K562 (cell line): Measurements from ENCODE around the gene SERPINA5. TPM values are rescaled to one million over a fixed set of nuclear protein-coding genes. Genes with fewer than 3 reads are reported as not detected.

Source experiments
- ELF4 ChIP-seq: fragments of 450-650 bp; formaldehyde crosslinking; IDR thresholded peaks from 2 replicates; pipeline ENCODE4 v1.4.0; 2022; ENCODE audit warnings: missing genetic modification characterization
- FOXK1 ChIP-seq: sonication (generic); formaldehyde crosslinking; IDR thresholded peaks from 2 replicates; pipeline ENCODE4 v1.8.0; 2022; ENCODE audit warnings: missing genetic modification reagents, mild to moderate bottlenecking, borderline replicate concordance
- MEF2D ChIP-seq: conservative IDR thresholded peaks from 2 replicates; pipeline ENCODE4 v1.6.1; 2016; ENCODE audit warnings: low read depth, missing genetic modification characterization, missing compliant biosample characterization
- SREBF2 ChIP-seq: sonication (generic); formaldehyde crosslinking; IDR thresholded peaks from 2 replicates; pipeline ENCODE4 v1.4.0; 2020; ENCODE audit warnings: mild to moderate bottlenecking, missing genetic modification reagents
- TOE1 ChIP-seq, 2 experiments: fragments of 450-650 bp in 1 of 2; sonication (generic) in 1 of 2; formaldehyde crosslinking in 1 of 2; IDR thresholded peaks; 2 replicates each; pipeline versions ENCODE4 v1.7.1 to v1.8.0; 2016 to 2022; ENCODE audit warnings: borderline replicate concordance in 2 of 2, mild to moderate bottlenecking in 2 of 2, antibody characterized with exemption in 1 of 2, inconsistent platforms in 1 of 2, low read depth in 1 of 2, missing genetic modification reagents in 1 of 2, moderate library complexity in 1 of 2
- ZNF41 ChIP-seq: fragments of 250-450 bp; sonication (Bioruptor Pico); conservative IDR thresholded peaks from 2 replicates; pipeline ENCODE4 v1.4.0; 2020; ENCODE audit warnings: mild to moderate bottlenecking
- polyA plus RNA-seq, 8 experiments: library from polyadenylated mRNA; depleted of rRNA in 4 of 8; stranded (reverse) in 5 of 8; unstranded in 3 of 8; fragments of >200 nt; fragmentation: Nextera tagmentation in 2 of 8; fragmentation: Illumina TruSeq in 1 of 8; extraction: Ambion mirVana in 2 of 8; extraction: Trizol in 1 of 8; gene quantifications; 2 replicates each; pipeline versions ENCODE4 v1.2.1 to v1.2.3, GENCODE V29; 2011 to 2014; ENCODE audit warnings: inconsistent platforms in 1 of 8, missing spikeins in 1 of 8
- total RNA-seq, 7 experiments: library from RNA; depleted of rRNA in 6 of 7; stranded (reverse); fragments of >200 nt in 6 of 7; fragmentation: Illumina TruSeq in 2 of 7; extraction: Trizol in 2 of 7; gene quantifications; 2 replicates each; pipeline versions ENCODE4 v1.2.1 to v1.2.3, GENCODE V29; 2011 to 2021; ENCODE audit warnings: low replicate concordance in 1 of 7
- TF ChIP-seq, protein P1 (sequence below): fragments of 450-650 bp; formaldehyde crosslinking; IDR thresholded peaks from 2 replicates; pipeline ENCODE4 v1.4.0; 2020; ENCODE audit warnings: mild to moderate bottlenecking, moderate library complexity
- TF ChIP-seq, protein P2 (sequence below): fragments of 450-650 bp; formaldehyde crosslinking; IDR thresholded peaks from 2 replicates; pipeline ENCODE4 v1.4.0; 2020; ENCODE audit warnings: mild to moderate bottlenecking
- TF ChIP-seq, protein P3 (sequence below): fragments of 250-450 bp; sonication (Bioruptor Pico); IDR thresholded peaks from 2 replicates; pipeline ENCODE4 v1.8.0; 2021; ENCODE audit warnings: mild to moderate bottlenecking, moderate library complexity
- TF ChIP-seq, protein P4 (sequence below): fragments of 450-650 bp; IDR thresholded peaks from 2 replicates; pipeline ENCODE4 v1.7.0; 2016; ENCODE audit warnings: borderline replicate concordance

The SERPINA5 gene
- total and polyA plus RNA-seq, 9 of the 15 experiments (the other 6 are each of a cell fraction or from before 2014, with no cell fraction given), result 0.38 TPM; not detected in 8

DNA sequence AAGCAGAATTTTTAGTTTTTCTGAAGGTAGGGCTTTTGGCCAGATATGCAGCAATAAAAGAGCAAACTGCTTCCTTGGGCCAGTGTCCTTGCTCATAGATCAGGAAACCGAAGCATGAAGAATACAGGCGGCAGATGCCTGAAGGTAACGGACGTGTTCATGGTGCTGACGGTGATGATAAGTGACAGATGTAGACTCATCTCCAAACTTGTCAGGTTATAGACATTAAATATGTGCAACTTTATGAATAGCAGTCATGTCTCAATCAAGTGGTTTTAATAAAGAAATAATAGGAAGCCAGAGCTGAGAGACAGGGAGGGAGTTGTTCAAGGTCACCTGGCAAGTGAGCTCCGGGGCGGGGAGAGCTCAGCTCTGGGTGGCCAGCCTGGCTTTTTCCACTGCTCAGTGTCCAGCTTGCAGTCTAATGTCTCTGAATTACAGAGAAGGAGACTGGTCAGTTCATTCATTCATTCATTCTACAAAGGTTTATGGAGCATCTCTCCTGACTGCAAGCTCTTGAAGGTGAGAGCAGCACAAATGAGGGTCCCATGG lies 1.0 kb downstream of the SERPINA5 start (continued):
- no peak for TF ChIP-seq FOXK1 (CRISPR knock-in tag)
- no peak for TF ChIP-seq ZNF41
- TF ChIP-seq, protein P1, sequence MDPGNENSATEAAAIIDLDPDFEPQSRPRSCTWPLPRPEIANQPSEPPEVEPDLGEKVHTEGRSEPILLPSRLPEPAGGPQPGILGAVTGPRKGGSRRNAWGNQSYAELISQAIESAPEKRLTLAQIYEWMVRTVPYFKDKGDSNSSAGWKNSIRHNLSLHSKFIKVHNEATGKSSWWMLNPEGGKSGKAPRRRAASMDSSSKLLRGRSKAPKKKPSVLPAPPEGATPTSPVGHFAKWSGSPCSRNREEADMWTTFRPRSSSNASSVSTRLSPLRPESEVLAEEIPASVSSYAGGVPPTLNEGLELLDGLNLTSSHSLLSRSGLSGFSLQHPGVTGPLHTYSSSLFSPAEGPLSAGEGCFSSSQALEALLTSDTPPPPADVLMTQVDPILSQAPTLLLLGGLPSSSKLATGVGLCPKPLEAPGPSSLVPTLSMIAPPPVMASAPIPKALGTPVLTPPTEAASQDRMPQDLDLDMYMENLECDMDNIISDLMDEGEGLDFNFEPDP, result no peak
- TF ChIP-seq ELF4 (CRISPR knock-in tag), result no peak
- no peak for TF ChIP-seq TOE1 (IDR thresholded peaks at IDR 0.05; ENCODE audit: borderline replicate concordance)
- no peak for TF ChIP-seq TOE1 (CRISPR knock-in tag; IDR thresholded peaks at IDR 0.05; ENCODE audit: borderline replicate concordance, low read depth)
- no peak for TF ChIP-seq SREBF2 (CRISPR knock-in tag)
- TF ChIP-seq, protein P2, sequence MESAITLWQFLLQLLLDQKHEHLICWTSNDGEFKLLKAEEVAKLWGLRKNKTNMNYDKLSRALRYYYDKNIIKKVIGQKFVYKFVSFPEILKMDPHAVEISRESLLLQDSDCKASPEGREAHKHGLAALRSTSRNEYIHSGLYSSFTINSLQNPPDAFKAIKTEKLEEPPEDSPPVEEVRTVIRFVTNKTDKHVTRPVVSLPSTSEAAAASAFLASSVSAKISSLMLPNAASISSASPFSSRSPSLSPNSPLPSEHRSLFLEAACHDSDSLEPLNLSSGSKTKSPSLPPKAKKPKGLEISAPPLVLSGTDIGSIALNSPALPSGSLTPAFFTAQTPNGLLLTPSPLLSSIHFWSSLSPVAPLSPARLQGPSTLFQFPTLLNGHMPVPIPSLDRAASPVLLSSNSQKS (CRISPR knock-in tag), result no peak
- TF ChIP-seq, protein P3, sequence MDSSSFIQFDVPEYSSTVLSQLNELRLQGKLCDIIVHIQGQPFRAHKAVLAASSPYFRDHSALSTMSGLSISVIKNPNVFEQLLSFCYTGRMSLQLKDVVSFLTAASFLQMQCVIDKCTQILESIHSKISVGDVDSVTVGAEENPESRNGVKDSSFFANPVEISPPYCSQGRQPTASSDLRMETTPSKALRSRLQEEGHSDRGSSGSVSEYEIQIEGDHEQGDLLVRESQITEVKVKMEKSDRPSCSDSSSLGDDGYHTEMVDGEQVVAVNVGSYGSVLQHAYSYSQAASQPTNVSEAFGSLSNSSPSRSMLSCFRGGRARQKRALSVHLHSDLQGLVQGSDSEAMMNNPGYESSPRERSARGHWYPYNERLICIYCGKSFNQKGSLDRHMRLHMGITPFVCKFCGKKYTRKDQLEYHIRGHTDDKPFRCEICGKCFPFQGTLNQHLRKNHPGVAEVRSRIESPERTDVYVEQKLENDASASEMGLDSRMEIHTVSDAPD (CRISPR knock-in tag), result no peak
- no peak for TF ChIP-seq MEF2D
- TF ChIP-seq, protein P4, sequence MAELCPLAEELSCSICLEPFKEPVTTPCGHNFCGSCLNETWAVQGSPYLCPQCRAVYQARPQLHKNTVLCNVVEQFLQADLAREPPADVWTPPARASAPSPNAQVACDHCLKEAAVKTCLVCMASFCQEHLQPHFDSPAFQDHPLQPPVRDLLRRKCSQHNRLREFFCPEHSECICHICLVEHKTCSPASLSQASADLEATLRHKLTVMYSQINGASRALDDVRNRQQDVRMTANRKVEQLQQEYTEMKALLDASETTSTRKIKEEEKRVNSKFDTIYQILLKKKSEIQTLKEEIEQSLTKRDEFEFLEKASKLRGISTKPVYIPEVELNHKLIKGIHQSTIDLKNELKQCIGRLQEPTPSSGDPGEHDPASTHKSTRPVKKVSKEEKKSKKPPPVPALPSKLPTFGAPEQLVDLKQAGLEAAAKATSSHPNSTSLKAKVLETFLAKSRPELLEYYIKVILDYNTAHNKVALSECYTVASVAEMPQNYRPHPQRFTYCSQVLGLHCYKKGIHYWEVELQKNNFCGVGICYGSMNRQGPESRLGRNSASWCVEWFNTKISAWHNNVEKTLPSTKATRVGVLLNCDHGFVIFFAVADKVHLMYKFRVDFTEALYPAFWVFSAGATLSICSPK, result no peak
